Adrenal gland (tissue), 12 donors: Measurements from ENCODE around the gene SELENOP. TPM values are rescaled to one million over a fixed set of nuclear protein-coding genes. Genes with fewer than 3 reads are reported as not detected.

Experiments
- DNase-seq, 7 donors: peaks; one replicate each; pipeline ENCODE4 v3.0.0-alpha.2; 2019 to 2020
- H3K27ac ChIP-seq, 5 donors: fragments of 200-600 bp; sonication (generic) in 4 of 5; 1 replicate in 3 of 5; 2 replicates in 2 of 5; pipeline versions ENCODE4 v1.5.1 to v1.8.0; 2016 to 2020; ENCODE audit warnings: mild to moderate bottlenecking in 1 of 5
- H3K27me3 ChIP-seq: fragments of 200-600 bp; 2 replicates; pipeline ENCODE4 v1.8.0; 2021
- H3K36me3 ChIP-seq, 2 donors: fragments of 200-600 bp; replicated peaks in 1 of 2; 1 replicate in 1 of 2; 2 replicates in 1 of 2; pipeline versions ENCODE4 v1.5.1 to v1.8.0; 2018 to 2022
- H3K4me1 ChIP-seq, 2 donors: fragments of 200-600 bp; replicated peaks in 1 of 2; 1 replicate in 1 of 2; 2 replicates in 1 of 2; pipeline versions ENCODE4 v1.5.1 to v1.8.0; 2018 to 2021
- H3K4me3 ChIP-seq, 4 donors: fragments of 200-600 bp; sonication (generic) in 3 of 4; one replicate each; pipeline ENCODE4 v1.5.1; 2016 to 2018
- H3K9me3 ChIP-seq, 3 donors: fragments of 200-600 bp; sonication (generic) in 1 of 3; replicated peaks in 1 of 3; 1 replicate in 2 of 3; 2 replicates in 1 of 3; pipeline versions ENCODE4 v1.5.1 to v1.8.0; 2016 to 2021
- CTCF ChIP-seq, 6 experiments: fragments of 450-650 bp in 4 of 6; fragments of 200-600 bp in 2 of 6; sonication (generic) in 1 of 6; IDR thresholded peaks; 1 replicate in 5 of 6; 2 replicates in 1 of 6; pipeline versions ENCODE4 v1.5.1 to v1.8.0; 2016 to 2021; ENCODE audit warnings: antibody characterized with exemption in 6 of 6, mild to moderate bottlenecking in 2 of 6, moderate library complexity in 1 of 6
- POLR2A ChIP-seq, 2 donors: fragments of 450-650 bp; IDR thresholded peaks; one replicate each; pipeline ENCODE4 v1.6.1; 2017; ENCODE audit warnings: antibody characterized with exemption in 2 of 2, mild to moderate bottlenecking in 2 of 2, moderate library complexity in 1 of 2
- WGBS, 4 donors: extraction: QIAGEN DNeasy Blood & Tissue Kit in 2 of 4; methylation state at CpG; one replicate each; pipeline versions ENCODE4 v1.1.5 to v1.1.7; 2013 to 2017; 5-methylcytosine and 5-hydroxymethylcytosine counted together
- intact Hi-C, 2 donors: fragments of 100-400 bp; cut with DNase I; formaldehyde crosslinking; loops; one replicate each; pipeline versions ENCODE4 v1.14.1 to v1.15.0; 2022 to 2023
- polyA plus RNA-seq, 3 donors: library from polyadenylated mRNA; stranded (reverse); fragments of 200-250 nt in 2 of 3; fragments of 350-450 nt in 1 of 3; fragmentation: Illumina TruSeq in 1 of 3; extraction: RNeasy Lipid Tissue Mini Kit (QIAGEN cat#74804) in 1 of 3; gene quantifications; one replicate each; pipeline ENCODE4 v1.2.3, GENCODE V29; 2013 to 2014
- total RNA-seq, 9 donors: library from RNA; depleted of rRNA in 4 of 9; stranded (reverse); fragments of >200 nt in 4 of 9; fragments of 120-200 nt in 1 of 9; fragmentation: NEBNext Ultra II Directional in 1 of 9; extraction: Animal tissue kit (Norgen Biotek cat#: 25700) in 1 of 9; gene quantifications; one replicate each; pipeline versions ENCODE4 v1.1.0 to v1.2.4, GENCODE V29; 2013 to 2023
- donor health status: healthy with polysubstance abuse.
- donor health status: Bipolar disorder and iron deficiency.
- donor health status: DM: yes; HTN: yes; CAD: no.
- donor health status: DM: no; HTN: no; CAD: no.
- donor health status: DM: no; HTN: no; CAD: no.
- donor health status: DM: yes; HTN: yes; CAD: no.

Gene SELENOP
- total and polyA plus RNA-seq, 12 donors = 66.0 to 1,654 (median 662) TPM

GRCh38 chr5:42800748-42801330, 10.9 kb downstream of the SELENOP start:
- H3K4me3 ChIP-seq = no peak overlapping the region
- TF ChIP-seq CTCF (IDR thresholded peaks at IDR 0.05) (no peak), POLR2A (IDR thresholded peaks at IDR 0.05) (no peak)
- H3K4me1 ChIP-seq = peaks cover 0 to 7% of the 10 kb centered on the region in 2 donors
- H3K27me3 ChIP-seq = no peaks in the 10 kb centered on the region
- no peak for DNase-seq
- intact Hi-C loops = no loop called here
- WGBS, 4 donors = 79 to 84% (median 81%) methylated on average over 8 of the region's 8 CpGs
- peaks cover 0 to 63% of the 10 kb centered on the region in 2 donors for H3K36me3 ChIP-seq
- H3K27ac ChIP-seq = no peak overlapping the region
- no peaks in the 10 kb centered on the region for H3K9me3 ChIP-seq

DNA sequence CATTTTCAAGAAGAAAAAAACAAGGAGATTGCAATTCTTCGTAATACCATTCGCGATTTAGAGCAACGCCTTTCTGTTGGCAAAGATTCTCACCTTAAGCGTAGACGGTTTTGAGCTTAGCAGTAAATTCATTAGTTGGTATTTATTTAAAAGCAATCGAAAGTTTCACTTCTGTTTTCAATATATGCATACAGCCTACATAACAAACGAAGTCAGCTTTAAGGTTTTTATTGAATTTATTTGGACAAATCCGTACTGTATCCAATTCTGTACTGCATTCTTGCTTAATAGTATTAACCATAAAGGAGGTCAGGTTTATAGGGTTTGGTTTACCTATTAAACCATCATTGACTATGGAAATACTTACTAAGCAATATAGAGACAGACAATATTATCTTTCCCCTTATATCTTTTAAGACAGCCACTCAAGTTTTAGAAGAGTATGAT, 12.0 kb downstream of the SELENOP start:
- 91 to 92% (median 92%) methylated on average over 9 of the region's 9 CpGs for WGBS, 4 donors
- H3K36me3 ChIP-seq = peaks cover 0 to 51% of the 10 kb centered on the region in 2 donors
- intact Hi-C loops = loop anchor here in 1 of 2 donors (10.0 kb wide), 1 partner anchor 95 kb away; no protein-coding TSS in a partner anchor

GRCh38 chr5:42799241-42799608, 12.5 kb downstream of the SELENOP start:
- no peaks in the 10 kb centered on the region for H3K27me3 ChIP-seq
- intact Hi-C loops = loop anchor here in 1 of 2 donors (10.0 kb wide), 1 partner anchor 96 kb away; no protein-coding TSS in a partner anchor
- H3K4me3 ChIP-seq = no peak overlapping the region
- DNase-seq = no peak
- no peak overlapping the region for H3K27ac ChIP-seq
- H3K36me3 ChIP-seq = peaks cover 0 to 46% of the 10 kb centered on the region in 2 donors
- no peaks in the 10 kb centered on the region for H3K4me1 ChIP-seq
- no peaks in the 10 kb centered on the region for H3K9me3 ChIP-seq
- TF ChIP-seq POLR2A (IDR thresholded peaks at IDR 0.05) = no peak
- TF ChIP-seq CTCF (IDR thresholded peaks at IDR 0.05) = no peak

More for the DNA sequence above, 12.0 kb downstream of the SELENOP start:
- no peak overlapping the region for H3K27ac ChIP-seq
- no peaks in the 10 kb centered on the region for H3K27me3 ChIP-seq
- H3K4me3 ChIP-seq = no peak overlapping the region
- H3K4me1 ChIP-seq = no peaks in the 10 kb centered on the region
- no peaks in the 10 kb centered on the region for H3K9me3 ChIP-seq
- DNase-seq = no peak
- TF ChIP-seq POLR2A (IDR thresholded peaks at IDR 0.05) (no peak), CTCF (IDR thresholded peaks at IDR 0.05) (no peak)

- H3K36me3 ChIP-seq = peaks cover 0 to 40% of the 10 kb centered on the region in 2 donors
- WGBS, 4 donors = 88 to 94% (median 89%) methylated on average over 6 of the region's 6 CpGs
- H3K4me1 ChIP-seq = no peaks in the 10 kb centered on the region
- no peak for DNase-seq
- H3K27me3 ChIP-seq = no peaks in the 10 kb centered on the region
- intact Hi-C loops = loop anchor here in 1 of 2 donors (10.0 kb wide), 1 partner anchor 96 kb away; no protein-coding TSS in a partner anchor
- TF ChIP-seq POLR2A (IDR thresholded peaks at IDR 0.05) (no peak), CTCF (IDR thresholded peaks at IDR 0.05) (no peak)
- no peak overlapping the region for H3K27ac ChIP-seq
- no peaks in the 10 kb centered on the region for H3K9me3 ChIP-seq
- H3K4me3 ChIP-seq = no peak overlapping the region
Measured at GRCh38 chr5:42798284-42799240, 13.1 kb downstream of the SELENOP start.
